OCI-LY1 (cell line): ENCODE results near the gene SFTA2.

Source experiments
- H2AFZ ChIP-seq: fragments of 200-600 bp; sonication (generic), shearing (Covaris generic); 2 replicates; pipeline ENCODE4 v1.6.0; 2014; ENCODE audit warnings: antibody characterized with exemption, mild to moderate bottlenecking, low read length
- H3F3A ChIP-seq: fragments of 200-600 bp; sonication (generic), shearing (Covaris generic); 2 replicates; pipeline ENCODE4 v1.6.0; 2014; ENCODE audit warnings: mild to moderate bottlenecking, antibody characterized with exemption, low read length, moderate library complexity; ENCODE audit not compliant: insufficient read depth
- H3K27ac ChIP-seq: fragments of 200-600 bp; sonication (generic); 2 replicates; pipeline ENCODE4 v1.5.1; 2014; ENCODE audit warnings: low read length, mixed run types, mild to moderate bottlenecking, low read depth; ENCODE audit not compliant: poor library complexity, severe bottlenecking
- H3K27me3 ChIP-seq: fragments of 200-600 bp; sonication (generic); 2 replicates; pipeline ENCODE4 v1.6.0; 2014; ENCODE audit warnings: antibody characterized with exemption, mild to moderate bottlenecking, low read length, moderate library complexity; ENCODE audit not compliant: insufficient read depth
- H3K36me3 ChIP-seq: fragments of 200-600 bp; sonication (generic); 2 replicates; pipeline ENCODE4 v1.6.1; 2014; ENCODE audit warnings: mild to moderate bottlenecking, antibody characterized with exemption, low read length, moderate library complexity, mixed read lengths; ENCODE audit not compliant: insufficient read depth
- H3K4me1 ChIP-seq: fragments of 200-600 bp; sonication (generic); 2 replicates; pipeline ENCODE4 v1.5.1; 2014; ENCODE audit warnings: mild to moderate bottlenecking, low read length, moderate library complexity; ENCODE audit not compliant: insufficient read depth, severe bottlenecking
- H3K4me2 ChIP-seq: fragments of 200-600 bp; sonication (generic), shearing (Covaris generic); 2 replicates; pipeline ENCODE4 v1.6.1; 2014; ENCODE audit warnings: low read length
- H3K4me3 ChIP-seq: fragments of 200-600 bp; sonication (generic); 2 replicates; pipeline ENCODE4 v1.5.1; 2014; ENCODE audit warnings: low read length, low read depth, mild to moderate bottlenecking, mixed read lengths; ENCODE audit not compliant: poor library complexity, severe bottlenecking
- H3K79me2 ChIP-seq: fragments of 200-600 bp; shearing (Covaris generic); 2 replicates; pipeline ENCODE4 v1.6.1; 2016; ENCODE audit warnings: mixed run types, low read length, mixed read lengths; ENCODE audit not compliant: insufficient read depth
- H3K9ac ChIP-seq: fragments of 200-600 bp; sonication (generic), shearing (Covaris generic); 2 replicates; pipeline ENCODE4 v1.6.1; 2014; ENCODE audit warnings: mild to moderate bottlenecking, low read length, mixed read lengths
- H3K9me2 ChIP-seq: fragments of 200-600 bp; sonication (generic), shearing (Covaris generic); 2 replicates; pipeline ENCODE4 v1.6.1; 2014; ENCODE audit warnings: low read depth, mild to moderate bottlenecking, low read length, mixed read lengths
- H3K9me3 ChIP-seq: fragments of 200-600 bp; shearing (Covaris generic); 2 replicates; pipeline ENCODE4 v1.6.1; 2014; ENCODE audit warnings: low read length, mixed read lengths
- H4K20me1 ChIP-seq: fragments of 200-600 bp; sonication (generic), shearing (Covaris generic); 2 replicates; pipeline ENCODE4 v1.6.0; 2016; ENCODE audit warnings: mild to moderate bottlenecking, low read length; ENCODE audit not compliant: insufficient read depth
- EZH2 ChIP-seq: fragments of 200-600 bp; sonication (generic), shearing (Covaris generic); IDR thresholded peaks from 2 replicates; pipeline ENCODE4 v1.8.0; 2017; ENCODE audit warnings: borderline replicate concordance, mixed run types, mild to moderate bottlenecking, antibody characterized with exemption, low read length, moderate library complexity, mixed read lengths
- TF ChIP-seq, protein P1 (sequence below): fragments of 200-600 bp; sonication (generic), shearing (Covaris generic); IDR thresholded peaks from 2 replicates; pipeline ENCODE4 v1.5.1; 2017; ENCODE audit warnings: mild to moderate bottlenecking, antibody characterized with exemption, low read length, moderate library complexity, mixed read lengths

The SFTA2 gene

DNA sequence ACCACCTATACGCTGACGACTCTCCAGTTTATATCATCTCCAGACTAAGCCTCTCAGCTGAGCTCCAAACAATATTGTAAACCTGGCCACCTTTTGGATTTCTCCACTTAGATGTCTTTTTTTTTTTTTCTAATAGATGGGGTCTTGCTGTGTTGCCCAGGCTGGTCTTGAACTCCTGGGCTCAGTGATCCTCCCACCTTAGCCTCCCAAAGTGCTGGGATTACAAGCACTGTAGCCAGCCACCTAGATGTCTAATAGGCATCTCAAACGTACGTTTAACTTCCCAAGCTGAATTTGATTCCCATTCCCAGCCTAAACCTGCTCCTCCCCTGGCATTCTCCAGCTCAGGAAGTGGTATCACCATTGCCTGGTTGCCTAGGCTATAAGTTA is 42.5 kb downstream of the SFTA2 start:
- H3K9me3 ChIP-seq = no peaks in the 10 kb centered on the region
- no peaks in the 10 kb centered on the region for H3K79me2 ChIP-seq
- TF ChIP-seq EZH2 = no peak
- TF ChIP-seq, protein P1, sequence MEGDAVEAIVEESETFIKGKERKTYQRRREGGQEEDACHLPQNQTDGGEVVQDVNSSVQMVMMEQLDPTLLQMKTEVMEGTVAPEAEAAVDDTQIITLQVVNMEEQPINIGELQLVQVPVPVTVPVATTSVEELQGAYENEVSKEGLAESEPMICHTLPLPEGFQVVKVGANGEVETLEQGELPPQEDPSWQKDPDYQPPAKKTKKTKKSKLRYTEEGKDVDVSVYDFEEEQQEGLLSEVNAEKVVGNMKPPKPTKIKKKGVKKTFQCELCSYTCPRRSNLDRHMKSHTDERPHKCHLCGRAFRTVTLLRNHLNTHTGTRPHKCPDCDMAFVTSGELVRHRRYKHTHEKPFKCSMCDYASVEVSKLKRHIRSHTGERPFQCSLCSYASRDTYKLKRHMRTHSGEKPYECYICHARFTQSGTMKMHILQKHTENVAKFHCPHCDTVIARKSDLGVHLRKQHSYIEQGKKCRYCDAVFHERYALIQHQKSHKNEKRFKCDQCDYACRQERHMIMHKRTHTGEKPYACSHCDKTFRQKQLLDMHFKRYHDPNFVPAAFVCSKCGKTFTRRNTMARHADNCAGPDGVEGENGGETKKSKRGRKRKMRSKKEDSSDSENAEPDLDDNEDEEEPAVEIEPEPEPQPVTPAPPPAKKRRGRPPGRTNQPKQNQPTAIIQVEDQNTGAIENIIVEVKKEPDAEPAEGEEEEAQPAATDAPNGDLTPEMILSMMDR = no peak
- no peaks in the 10 kb centered on the region for H3F3A ChIP-seq
- H3K36me3 ChIP-seq = no peaks in the 10 kb centered on the region
- H2AFZ ChIP-seq = no peak overlapping the region
- no peaks in the 10 kb centered on the region for H3K9me2 ChIP-seq
- H4K20me1 ChIP-seq = no peaks in the 10 kb centered on the region
- H3K4me2 ChIP-seq = no peak overlapping the region
- peaks cover 18% of the 10 kb centered on the region for H3K4me1 ChIP-seq
- no peak overlapping the region for H3K9ac ChIP-seq
- no peak overlapping the region for H3K27ac ChIP-seq
- peaks cover 12% of the 10 kb centered on the region; the same call in 1 of the 2 replicates for H3K27me3 ChIP-seq
- H3K4me3 ChIP-seq = no peak overlapping the region

GRCh38 chr6:30888816-30889495 is 43.0 kb downstream of the SFTA2 start:
- peaks cover 19% of the 10 kb centered on the region for H3K4me1 ChIP-seq
- no peak for TF ChIP-seq EZH2
- TF ChIP-seq, protein P1 = no peak
- no peaks in the 10 kb centered on the region for H3K36me3 ChIP-seq
- no peaks in the 10 kb centered on the region for H3K79me2 ChIP-seq
- peaks cover 12% of the 10 kb centered on the region; the same call in 1 of the 2 replicates for H3K27me3 ChIP-seq
- no peak overlapping the region for H3K4me3 ChIP-seq
- no peak overlapping the region for H3K4me2 ChIP-seq
- H3K9me2 ChIP-seq = no peaks in the 10 kb centered on the region
- no peak overlapping the region for H2AFZ ChIP-seq
- H4K20me1 ChIP-seq = no peaks in the 10 kb centered on the region
- no peak overlapping the region for H3K27ac ChIP-seq
- no peaks in the 10 kb centered on the region for H3F3A ChIP-seq
- H3K9ac ChIP-seq = no peak overlapping the region
- H3K9me3 ChIP-seq = no peaks in the 10 kb centered on the region

DNA sequence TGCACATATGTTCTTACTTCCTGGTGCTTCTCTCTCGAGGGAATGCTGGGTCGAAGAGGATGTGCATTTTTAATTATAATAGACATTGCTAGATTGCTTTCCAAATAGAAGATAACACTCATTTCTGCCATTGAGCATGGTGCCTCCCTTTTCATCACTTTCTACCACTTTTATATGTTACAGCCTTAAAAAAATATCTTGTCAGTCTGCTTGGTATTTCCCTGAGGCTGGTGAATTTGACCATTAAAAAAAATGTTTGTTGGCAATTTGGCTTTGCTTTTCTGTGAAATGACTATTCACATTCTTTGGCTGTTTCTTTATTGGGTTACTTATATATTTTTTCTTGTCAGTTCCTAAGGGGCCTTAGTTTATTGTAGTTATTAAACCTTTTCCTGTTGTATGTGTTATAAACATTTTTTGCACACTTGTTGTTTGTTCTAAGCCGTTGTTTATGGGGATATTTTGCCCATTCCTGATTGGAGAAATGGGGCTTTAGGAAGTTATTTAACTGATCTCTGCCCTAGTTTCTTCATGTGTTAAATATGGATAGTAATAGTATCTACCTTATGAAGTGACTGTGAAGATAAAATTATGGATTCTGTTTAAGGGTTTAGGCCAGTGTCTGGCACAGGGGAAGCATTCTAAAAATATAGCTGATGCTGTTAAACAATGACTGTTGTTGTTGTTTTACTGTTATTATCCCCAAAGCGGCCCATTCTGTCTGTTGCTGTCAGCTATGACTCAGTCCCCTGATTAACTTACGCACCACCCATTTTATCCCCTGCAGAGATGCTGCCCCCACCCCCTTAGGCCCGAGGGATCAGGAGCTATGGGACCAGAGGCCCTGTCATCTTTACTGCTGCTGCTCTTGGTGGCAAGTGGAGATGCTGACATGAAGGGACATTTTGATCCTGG is 43.8 kb downstream of the SFTA2 start:
- Histone ChIP-seq H3K4me3 (no peak overlapping the region), H3K9me2 (no peaks in the 10 kb centered on the region), H3K27me3 (peaks cover 12% of the 10 kb centered on the region; the same call in 1 of the 2 replicates), H3F3A (no peaks in the 10 kb centered on the region), H3K4me2 (no peak overlapping the region), H4K20me1 (no peaks in the 10 kb centered on the region), H2AFZ (no peak overlapping the region), H3K27ac (no peak overlapping the region), H3K4me1 (peaks cover 27% of the 10 kb centered on the region), H3K9me3 (no peaks in the 10 kb centered on the region), H3K36me3 (no peaks in the 10 kb centered on the region), H3K79me2 (no peaks in the 10 kb centered on the region), H3K9ac (no peak overlapping the region)
- no peak for TF ChIP-seq EZH2
- TF ChIP-seq, protein P1 = no peak
